Measurements from ENCODE around the gene AGFG2.

- TF ChIP-seq CTCF (IDR thresholded peaks at IDR 0.05; ENCODE audit: low read depth, low read length) = no peak
- TF ChIP-seq EZH2phosphoT487 (IDR thresholded peaks at IDR 0.05; ENCODE audit: low read depth) = no peak
Measured at GRCh38 chr7:100577507-100577906, 38.5 kb downstream of the AGFG2 start.
